H1 (cell line): Measurements from ENCODE around the gene FLT1. TPM values are rescaled to one million over a fixed set of nuclear protein-coding genes. Genes with fewer than 3 reads are reported as not detected.

Source experiments
- ASH2L ChIP-seq: fragments of 200-600, 300-600 bp; sonication (generic); IDR thresholded peaks from one replicate; pipeline ENCODE4 v1.7.1; 2017; ENCODE audit warnings: low read length
- CBX8 ChIP-seq: fragments of 300-800, 300-1000 bp; sonication (generic); IDR thresholded peaks from 2 replicates; pipeline ENCODE4 v1.7.1; 2016; ENCODE audit warnings: low read depth, low read length, borderline replicate concordance
- CHD2 ChIP-seq: IDR thresholded peaks from 2 replicates; pipeline ENCODE4 v1.6.1; 2012; ENCODE audit warnings: low read length, improper control_type of control experiment
- KDM1A ChIP-seq: fragments of 200-600, 300-600 bp; sonication (generic); IDR thresholded peaks from 2 replicates; pipeline ENCODE4 v1.7.1; 2016; ENCODE audit warnings: mild to moderate bottlenecking, low read length, borderline replicate concordance
- POLR2A ChIP-seq, 2 experiments: IDR thresholded peaks; 1 replicate in 1 of 2; 2 replicates in 1 of 2; pipeline ENCODE4 v1.6.1; 2011; ENCODE audit warnings: low read depth in 2 of 2, low read length in 2 of 2, mild to moderate bottlenecking in 2 of 2; ENCODE audit errors: control extremely low read depth in 1 of 2
- POLR2AphosphoS5 ChIP-seq: IDR thresholded peaks from 2 replicates; pipeline ENCODE4 v1.6.1; 2011; ENCODE audit warnings: low read depth, low read length
- POU5F1 ChIP-seq: IDR thresholded peaks from 2 replicates; pipeline ENCODE4 v1.6.1; 2011; ENCODE audit warnings: low read depth, mild to moderate bottlenecking, low read length, moderate library complexity
- SIN3A ChIP-seq, 2 experiments: IDR thresholded peaks in 1 of 2; conservative IDR thresholded peaks in 1 of 2; 2 replicates each; pipeline ENCODE4 v1.6.1; 2011 to 2012; ENCODE audit warnings: low read length in 2 of 2, improper control_type of control experiment in 1 of 2, low read depth in 1 of 2, mild to moderate bottlenecking in 1 of 2
- TCF12 ChIP-seq: IDR thresholded peaks from 2 replicates; pipeline ENCODE4 v1.6.1; 2011; ENCODE audit warnings: low read depth, mild to moderate bottlenecking, low read length
- TEAD4 ChIP-seq: IDR thresholded peaks from 2 replicates; pipeline ENCODE4 v1.6.1; 2012; ENCODE audit warnings: low read depth, low read length, inconsistent platforms, mixed read lengths
- ZNF274 ChIP-seq: IDR thresholded peaks from 2 replicates; pipeline ENCODE4 v1.7.0; 2012; ENCODE audit warnings: low read length, borderline replicate concordance; ENCODE audit errors: extremely low read depth
- polyA plus RNA-seq, 7 experiments: library from polyadenylated mRNA; depleted of rRNA in 3 of 7; stranded (reverse) in 5 of 7; unstranded in 2 of 7; fragments of >200 nt in 5 of 7; fragments of 200-250 nt in 2 of 7; gene quantifications; 1 replicate in 5 of 7; 2 replicates in 1 of 7; 4 replicates in 1 of 7; pipeline versions ENCODE4 v1.2.1 to v1.2.3, GENCODE V29; 2011 to 2013; ENCODE audit warnings: missing spikeins in 2 of 7, mixed read lengths in 2 of 7
- total RNA-seq: library from RNA; stranded (reverse); fragmentation: NEBNext Ultra II Directional; extraction: Animal tissue kit (Norgen Biotek cat#: 25700); gene quantifications from 2 replicates; pipeline ENCODE4 v1.2.1, GENCODE V29; 2021

FLT1 gene
- total and polyA plus RNA-seq, 2 of the 8 experiments (the other 6 are each of a cell fraction or from before 2014, with no cell fraction given): 19.7 to 90.2 TPM

GRCh38 chr13:28429685-28430290 is 65.1 kb downstream of the FLT1 start (continued):
- TF ChIP-seq TEAD4 (peak; percentile 90), ZNF274 (no peak), POU5F1 (0 out of 2 replicates have a peak, but pooled peaks have one; percentile 19), POLR2AphosphoS5 (peak; percentile 77), TCF12 (0 out of 2 replicates have a peak, but pooled peaks have one; percentile 33), KDM1A (no peak), POLR2A (IDR thresholded peaks at IDR 0.05; ENCODE audit: control extremely low read depth in 1 of 2, low read depth in 2 of 2, low read length in 2 of 2) (peak; percentile 47 to 77), ASH2L (peak; percentile 24), CHD2 (no peak), CBX8 (no peak), SIN3A (conservative IDR thresholded peaks at IDR 0.05 in 1 of 2, IDR thresholded peaks at IDR 0.05 in 1 of 2; ENCODE audit: low read depth in 1 of 2, low read length in 2 of 2) (no peak)
- TF ChIP-seq, all 59 proteins: peak for 14
